22Rv1 (cell line): Measurements from ENCODE around the gene PPIL6.

Source experiments
- H3K27ac ChIP-seq: fragments of 450-650 bp; 2 replicates; pipeline ENCODE4 v1.5.1; 2017
- ZFX ChIP-seq: fragments of 450-650 bp; IDR thresholded peaks from 2 replicates; pipeline ENCODE4 v1.6.1; 2017; ENCODE audit warnings: antibody characterized with exemption, borderline replicate concordance
- TF ChIP-seq, protein P1 (sequence below): fragments of 450-650 bp; IDR thresholded peaks from 2 replicates; pipeline ENCODE4 v1.5.1; 2017; ENCODE audit warnings: mild to moderate bottlenecking

Gene PPIL6

DNA sequence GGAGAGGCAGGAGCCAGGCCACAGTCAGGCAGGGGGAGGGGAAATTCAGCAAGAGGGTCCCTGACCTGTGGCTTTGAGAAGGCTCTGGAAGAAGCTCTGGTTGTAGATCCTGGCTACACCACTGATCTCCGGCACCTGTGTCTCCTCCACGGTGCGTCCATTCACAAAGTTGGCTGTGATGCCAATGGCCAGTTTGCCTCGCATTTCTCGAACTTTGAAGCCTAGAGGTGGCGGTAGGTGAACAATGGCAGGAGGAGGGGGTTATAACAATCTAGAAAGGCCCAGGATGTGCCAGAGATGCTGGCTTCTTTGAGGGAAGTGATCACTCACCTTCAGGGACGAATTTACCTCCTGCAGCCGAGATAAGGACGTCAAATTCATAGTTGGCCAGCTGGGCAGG, 11.8 kb upstream of the PPIL6 start:
- TF ChIP-seq, protein P1, sequence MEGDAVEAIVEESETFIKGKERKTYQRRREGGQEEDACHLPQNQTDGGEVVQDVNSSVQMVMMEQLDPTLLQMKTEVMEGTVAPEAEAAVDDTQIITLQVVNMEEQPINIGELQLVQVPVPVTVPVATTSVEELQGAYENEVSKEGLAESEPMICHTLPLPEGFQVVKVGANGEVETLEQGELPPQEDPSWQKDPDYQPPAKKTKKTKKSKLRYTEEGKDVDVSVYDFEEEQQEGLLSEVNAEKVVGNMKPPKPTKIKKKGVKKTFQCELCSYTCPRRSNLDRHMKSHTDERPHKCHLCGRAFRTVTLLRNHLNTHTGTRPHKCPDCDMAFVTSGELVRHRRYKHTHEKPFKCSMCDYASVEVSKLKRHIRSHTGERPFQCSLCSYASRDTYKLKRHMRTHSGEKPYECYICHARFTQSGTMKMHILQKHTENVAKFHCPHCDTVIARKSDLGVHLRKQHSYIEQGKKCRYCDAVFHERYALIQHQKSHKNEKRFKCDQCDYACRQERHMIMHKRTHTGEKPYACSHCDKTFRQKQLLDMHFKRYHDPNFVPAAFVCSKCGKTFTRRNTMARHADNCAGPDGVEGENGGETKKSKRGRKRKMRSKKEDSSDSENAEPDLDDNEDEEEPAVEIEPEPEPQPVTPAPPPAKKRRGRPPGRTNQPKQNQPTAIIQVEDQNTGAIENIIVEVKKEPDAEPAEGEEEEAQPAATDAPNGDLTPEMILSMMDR: no peak
- no peak for TF ChIP-seq ZFX
- H3K27ac ChIP-seq: 0 out of 2 replicates have a peak overlapping the region, but pooled peaks have one; percentile 10

DNA sequence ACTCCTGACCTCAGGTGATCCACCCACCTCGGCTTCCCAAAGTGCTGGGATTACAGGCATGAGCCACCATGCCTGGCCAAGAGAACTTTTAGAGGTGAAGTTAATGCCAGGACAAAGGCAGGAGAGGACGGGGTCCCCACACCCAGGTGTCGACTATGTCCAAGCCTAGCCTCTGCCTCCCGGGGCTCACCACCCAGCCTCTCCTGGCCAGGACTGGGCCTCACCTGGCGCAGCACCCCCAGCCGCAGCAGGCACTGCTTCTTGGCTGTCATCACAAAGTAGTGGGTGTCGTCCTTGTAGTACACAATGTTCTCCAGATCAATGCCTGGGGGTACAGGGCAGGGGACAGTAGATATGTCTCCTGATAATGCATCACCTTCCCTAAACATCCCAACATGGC, 10.9 kb upstream of the PPIL6 start:
- TF ChIP-seq ZFX: no peak
- TF ChIP-seq, protein P1: no peak

DNA sequence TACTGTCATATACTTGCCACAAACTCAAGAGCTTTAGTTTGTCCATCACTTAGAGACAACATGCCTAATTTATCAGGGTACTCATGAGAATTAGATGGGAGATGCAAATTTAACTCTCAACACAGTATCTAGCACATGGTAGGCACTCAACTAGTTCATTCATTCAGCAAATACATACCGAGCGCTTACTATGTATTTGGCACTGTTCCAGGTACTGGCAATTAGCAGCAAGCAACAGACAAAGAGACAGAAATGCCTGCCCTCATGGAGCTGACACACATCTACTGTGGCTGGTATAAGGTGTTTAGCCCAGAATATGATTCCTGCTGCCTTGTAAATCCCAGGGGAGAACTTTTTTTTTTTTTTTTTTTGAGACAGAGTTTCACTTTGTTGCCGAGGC, 10.4 kb upstream of the PPIL6 start:
- H3K27ac ChIP-seq: no peak overlapping the region
- no peak for TF ChIP-seq ZFX
- TF ChIP-seq, protein P1: no peak

More for the DNA sequence above, 10.9 kb upstream of the PPIL6 start:
- H3K27ac ChIP-seq: no peak overlapping the region

DNA sequence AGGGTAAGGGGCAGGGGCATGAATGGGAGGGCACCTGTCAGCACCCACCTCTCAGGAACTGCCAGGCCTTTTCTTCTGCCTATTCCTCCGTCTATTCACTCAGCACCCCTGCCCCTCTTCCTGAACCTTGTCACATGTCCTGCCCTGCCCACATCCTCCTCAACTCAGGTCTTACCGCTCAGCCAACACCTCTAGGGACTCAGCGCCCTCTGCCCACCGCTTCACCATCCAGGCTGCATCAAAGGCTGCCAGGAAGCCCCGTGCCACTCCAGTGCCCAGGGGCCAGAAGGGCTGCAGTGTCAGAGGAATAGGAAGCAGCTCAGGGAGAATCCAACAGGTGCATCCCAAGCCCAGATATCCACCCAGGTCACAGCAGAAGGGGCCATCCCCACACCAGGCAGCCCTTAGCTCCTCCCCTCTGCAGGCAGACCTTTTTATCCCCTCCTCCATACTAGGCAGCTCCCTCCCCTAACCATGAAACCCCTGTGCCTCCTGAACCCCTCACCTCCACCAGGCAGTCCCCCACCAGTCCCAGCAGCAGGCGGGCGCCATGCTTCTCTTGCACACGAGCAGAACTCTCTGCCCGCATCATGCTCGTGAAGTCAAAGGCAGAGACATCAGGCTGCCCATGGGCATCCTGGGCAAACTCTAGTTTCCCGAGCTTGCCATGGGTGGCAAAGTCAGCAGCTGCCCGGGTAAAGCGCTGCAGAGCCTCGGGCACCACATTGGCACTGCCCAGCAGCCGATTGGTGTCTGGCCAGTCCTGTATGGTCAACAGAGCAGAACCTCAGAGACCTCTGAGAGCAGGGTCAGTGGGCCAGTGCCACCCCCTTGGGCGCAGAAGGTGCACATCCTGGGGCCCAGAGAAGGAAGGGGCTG, 9.6 kb upstream of the PPIL6 start:
- H3K27ac ChIP-seq: no peak overlapping the region
- TF ChIP-seq ZFX: no peak
- TF ChIP-seq, protein P1: no peak

DNA sequence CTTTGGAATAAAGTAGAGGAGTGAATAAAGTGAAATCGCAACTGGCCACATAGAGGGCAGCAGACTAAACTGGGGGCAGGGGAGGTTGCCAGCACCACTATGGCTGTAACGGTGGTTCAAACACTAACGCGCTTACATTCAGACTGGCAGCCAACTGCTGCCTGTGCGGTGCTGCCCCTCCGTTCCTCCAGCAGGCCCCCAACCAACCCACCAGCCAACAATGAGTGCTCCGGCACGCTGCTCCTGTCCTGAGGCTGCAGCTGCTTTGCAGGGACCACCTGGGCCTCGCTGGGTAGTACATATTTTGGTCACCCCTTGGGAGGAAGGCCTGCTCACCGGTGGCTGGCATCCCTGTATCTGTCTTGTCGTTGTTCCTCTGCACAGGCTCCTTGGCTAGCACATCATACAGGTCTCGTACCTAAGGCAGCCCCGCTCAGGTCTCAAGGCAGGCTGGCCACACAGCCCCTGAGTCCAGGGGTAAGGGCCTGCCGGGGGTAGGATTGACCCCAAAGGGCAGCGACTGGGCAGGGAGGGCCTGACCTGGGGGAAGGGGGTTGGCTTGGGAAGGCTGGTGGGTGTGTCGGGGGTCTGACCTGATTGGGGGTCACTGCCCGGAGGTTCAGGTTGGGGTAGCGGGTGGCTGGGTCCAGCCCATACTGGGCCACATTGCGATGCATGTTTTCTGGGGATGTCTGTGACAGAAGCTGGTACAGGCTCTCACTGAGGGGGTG, 8.8 kb upstream of the PPIL6 start:
- TF ChIP-seq, protein P1: no peak
- TF ChIP-seq ZFX: no peak
- H3K27ac ChIP-seq: no peak overlapping the region

DNA sequence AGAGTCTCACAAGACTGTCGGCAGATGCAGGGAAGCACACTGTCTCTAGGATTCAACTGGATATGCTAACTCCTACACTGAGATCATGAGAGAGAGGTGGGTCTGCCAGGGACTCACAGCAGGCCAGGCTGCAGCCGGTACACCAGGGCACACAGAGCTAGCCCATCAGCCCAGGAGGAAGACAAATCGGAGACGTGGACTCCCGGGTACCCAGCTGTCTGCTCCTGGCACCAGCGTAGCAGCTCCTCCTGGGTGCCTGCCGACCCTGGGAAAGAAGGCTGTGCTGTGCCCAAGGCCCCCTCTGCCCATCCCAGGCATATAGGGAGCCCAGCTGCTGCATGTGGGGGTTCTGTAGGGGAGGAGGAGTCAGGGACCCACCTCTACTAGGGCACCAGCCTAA, 8.2 kb upstream of the PPIL6 start:
- no peak overlapping the region for H3K27ac ChIP-seq
- TF ChIP-seq ZFX: no peak
- TF ChIP-seq, protein P1: no peak

DNA sequence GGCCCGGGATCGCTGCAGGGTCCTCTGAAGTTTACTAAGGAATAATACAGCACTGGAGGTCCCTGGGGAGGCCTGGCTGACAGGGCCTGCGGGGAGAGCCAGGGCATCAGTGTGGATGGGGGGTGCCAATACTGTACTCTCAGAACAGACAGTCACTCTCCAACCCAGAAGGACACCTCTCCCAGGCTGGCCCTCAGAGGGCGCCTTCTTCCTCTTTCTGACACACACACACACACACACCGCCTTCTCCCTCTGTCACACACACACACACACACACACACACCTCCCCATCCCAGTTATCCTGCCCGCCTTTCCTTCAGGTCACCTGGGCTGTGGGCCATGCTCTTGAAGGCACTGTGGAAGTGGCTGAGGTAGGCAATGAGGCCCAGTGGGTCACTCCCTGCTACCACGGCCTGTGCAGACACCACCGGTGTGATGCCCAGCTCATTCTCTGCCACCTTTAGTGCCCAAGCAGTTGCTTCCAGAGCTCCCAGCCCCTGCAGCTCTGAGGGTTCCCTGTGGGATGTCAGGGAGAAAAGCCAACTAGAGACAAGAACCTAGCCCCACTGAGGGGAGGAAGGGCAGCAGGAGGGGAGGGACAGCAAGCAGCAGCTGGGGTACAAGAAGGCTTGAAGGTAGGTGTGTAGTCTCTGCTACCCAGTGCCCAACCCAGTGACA, 7.6 kb upstream of the PPIL6 start:
- no peak overlapping the region for H3K27ac ChIP-seq
- TF ChIP-seq, protein P1: no peak
- TF ChIP-seq ZFX: no peak
